ENCODE measurements around the gene TMCC1. TPM values are rescaled to one million over a fixed set of nuclear protein-coding genes. Genes with fewer than 3 reads are reported as not detected.

TMCC1 gene
- total RNA-seq, 1 experiment from 2014 or later = 6.2 TPM

GRCh38 chr3:129650256-129650872, 243.1 kb downstream of the TMCC1 start:
- no peak overlapping the region for H3K9ac ChIP-seq (ENCODE audit: low read length)
- no peaks in the 10 kb centered on the region for H4K20me1 ChIP-seq (ENCODE audit: low read length)
- H2AFZ ChIP-seq (ENCODE audit: low read length) = no peak overlapping the region
- H3K27me3 ChIP-seq (ENCODE audit: low read length) = no peaks in the 10 kb centered on the region
- ChIA-PET CTCF (no interaction called here), POLR2A (ENCODE audit: unreplicated experiment) (no interaction called here)
- TF ChIP-seq, protein P1, sequence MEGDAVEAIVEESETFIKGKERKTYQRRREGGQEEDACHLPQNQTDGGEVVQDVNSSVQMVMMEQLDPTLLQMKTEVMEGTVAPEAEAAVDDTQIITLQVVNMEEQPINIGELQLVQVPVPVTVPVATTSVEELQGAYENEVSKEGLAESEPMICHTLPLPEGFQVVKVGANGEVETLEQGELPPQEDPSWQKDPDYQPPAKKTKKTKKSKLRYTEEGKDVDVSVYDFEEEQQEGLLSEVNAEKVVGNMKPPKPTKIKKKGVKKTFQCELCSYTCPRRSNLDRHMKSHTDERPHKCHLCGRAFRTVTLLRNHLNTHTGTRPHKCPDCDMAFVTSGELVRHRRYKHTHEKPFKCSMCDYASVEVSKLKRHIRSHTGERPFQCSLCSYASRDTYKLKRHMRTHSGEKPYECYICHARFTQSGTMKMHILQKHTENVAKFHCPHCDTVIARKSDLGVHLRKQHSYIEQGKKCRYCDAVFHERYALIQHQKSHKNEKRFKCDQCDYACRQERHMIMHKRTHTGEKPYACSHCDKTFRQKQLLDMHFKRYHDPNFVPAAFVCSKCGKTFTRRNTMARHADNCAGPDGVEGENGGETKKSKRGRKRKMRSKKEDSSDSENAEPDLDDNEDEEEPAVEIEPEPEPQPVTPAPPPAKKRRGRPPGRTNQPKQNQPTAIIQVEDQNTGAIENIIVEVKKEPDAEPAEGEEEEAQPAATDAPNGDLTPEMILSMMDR (conservative IDR thresholded peaks at IDR 0.05; ENCODE audit: low read depth, low read length) = peak; percentile 75
- TF ChIP-seq EZH2phosphoT487 (IDR thresholded peaks at IDR 0.05; ENCODE audit: borderline replicate concordance, low read length) = no peak
- peaks cover 8% of the 10 kb centered on the region; the same call in 1 of the 2 replicates for H3K79me2 ChIP-seq (ENCODE audit: low read length)
- H3F3A ChIP-seq (ENCODE audit: low read length, unreplicated experiment) = peaks cover 6% of the 10 kb centered on the region
- 0 out of 2 replicates have a peak overlapping the region, but pooled peaks have one; percentile 18 for H3K4me2 ChIP-seq (ENCODE audit: low read length)
- no TSS peak for BruUV-seq (replicated peaks)
- no peaks in the 10 kb centered on the region for H3K9me3 ChIP-seq (ENCODE audit: low read length)
- intact Hi-C loops (cut with micrococcal nuclease) = loop anchor here (1.0 to 5.0 kb wide), 6 partner anchors 82 to 179 kb away; no protein-coding TSS in a partner anchor
- peaks cover 34% of the 10 kb centered on the region for H3K4me1 ChIP-seq (ENCODE audit: insufficient read depth, low read length)
- no peak overlapping the region for H3K4me3 ChIP-seq (ENCODE audit: low read length)
- peak overlapping the region; percentile 79; the same call in 1 of the 2 replicates for H3K27ac ChIP-seq (ENCODE audit: low read length)
- ATAC-seq = peak; percentile 32
- H3K36me3 ChIP-seq (ENCODE audit: low read depth, low read length) = peaks cover 5% of the 10 kb centered on the region; the same call in 1 of the 2 replicates
- H3K9me2 ChIP-seq (replicated peaks; ENCODE audit: low read length) = no peaks in the 10 kb centered on the region
- peak; percentile 77 for DNase-seq

GRCh38 chr3:129648391-129648790, 245.1 kb downstream of the TMCC1 start:
- Histone ChIP-seq H3K9me2 (replicated peaks; ENCODE audit: low read length) (no peaks in the 10 kb centered on the region), H3K9ac (ENCODE audit: low read length) (no peak overlapping the region), H3K4me2 (ENCODE audit: low read length) (no peak overlapping the region), H3K4me3 (ENCODE audit: low read length) (no peak overlapping the region), H2AFZ (ENCODE audit: low read length) (no peak overlapping the region), H3K36me3 (ENCODE audit: low read depth, low read length) (no peaks in the 10 kb centered on the region; the same call in 1 of the 2 replicates), H4K20me1 (ENCODE audit: low read length) (no peaks in the 10 kb centered on the region), H3F3A (ENCODE audit: low read length, unreplicated experiment) (peaks cover 6% of the 10 kb centered on the region), H3K27me3 (ENCODE audit: low read length) (no peaks in the 10 kb centered on the region), H3K9me3 (ENCODE audit: low read length) (no peaks in the 10 kb centered on the region), H3K79me2 (ENCODE audit: low read length) (peaks cover 5% of the 10 kb centered on the region; the same call in 1 of the 2 replicates), H3K27ac (ENCODE audit: low read length) (no peak overlapping the region), H3K4me1 (ENCODE audit: insufficient read depth, low read length) (peaks cover 34% of the 10 kb centered on the region)
- no peak for TF ChIP-seq EZH2 (IDR thresholded peaks at IDR 0.05; ENCODE audit: low read length, unreplicated experiment)
- no peak for TF ChIP-seq EZH2phosphoT487 (IDR thresholded peaks at IDR 0.05; ENCODE audit: borderline replicate concordance, low read length)
- BruUV-seq (replicated peaks) = no TSS peak
- ATAC-seq = no peak
- no peak for DNase-seq
- CTCF ChIA-PET = no interaction called here
- intact Hi-C loops (cut with micrococcal nuclease) = no loop called here
- POLR2A ChIA-PET (ENCODE audit: unreplicated experiment) = no interaction called here

- no peaks in the 10 kb centered on the region for H3K9me3 ChIP-seq (ENCODE audit: low read length)
- no peaks in the 10 kb centered on the region for H3K9me2 ChIP-seq (replicated peaks; ENCODE audit: low read length)
- H3F3A ChIP-seq (ENCODE audit: low read length, unreplicated experiment) = no peaks in the 10 kb centered on the region
- BruUV-seq (replicated peaks) = no TSS peak
- intact Hi-C loops (cut with micrococcal nuclease) = no loop called here
- DNase-seq = no peak
- H3K79me2 ChIP-seq (ENCODE audit: low read length) = no peaks in the 10 kb centered on the region
- no peaks in the 10 kb centered on the region for H3K36me3 ChIP-seq (ENCODE audit: low read depth, low read length)
- no peak overlapping the region for H3K4me2 ChIP-seq (ENCODE audit: low read length)
- TF ChIP-seq EZH2 (IDR thresholded peaks at IDR 0.05; ENCODE audit: low read length, unreplicated experiment) = no peak
- TF ChIP-seq, protein P1 (conservative IDR thresholded peaks at IDR 0.05; ENCODE audit: low read depth, low read length) = no peak
- no peak for TF ChIP-seq EZH2phosphoT487 (IDR thresholded peaks at IDR 0.05; ENCODE audit: borderline replicate concordance, low read length)
- no peak overlapping the region for H3K4me3 ChIP-seq (ENCODE audit: low read length)
- ChIA-PET POLR2A (ENCODE audit: unreplicated experiment) (no interaction called here), CTCF (no interaction called here)
- no peak overlapping the region for H2AFZ ChIP-seq (ENCODE audit: low read length)
- no peak for ATAC-seq
- no peak overlapping the region for H3K9ac ChIP-seq (ENCODE audit: low read length)
- H3K4me1 ChIP-seq (ENCODE audit: insufficient read depth, low read length) = peaks cover 6% of the 10 kb centered on the region; the same call in 1 of the 2 replicates
- no peaks in the 10 kb centered on the region for H4K20me1 ChIP-seq (ENCODE audit: low read length)
- H3K27ac ChIP-seq (ENCODE audit: low read length) = no peak overlapping the region
- H3K27me3 ChIP-seq (ENCODE audit: low read length) = no peaks in the 10 kb centered on the region
Measured at GRCh38 chr3:129645286-129645685, 248.2 kb downstream of the TMCC1 start.
